ENCODE data around the gene ZNF491. TPM values are rescaled to one million over a fixed set of nuclear protein-coding genes. Genes with fewer than 3 reads are reported as not detected.
"Not testable (repeated sequence)": the region's sequence is repeated elsewhere in the genome, so short reads cannot be mapped to it uniquely, and the experiment has no call there.

ZNF491 gene
- total and polyA plus RNA-seq, 2 of the 4 experiments (the other 2 are of a cell fraction), result 1.5 to 3.6 TPM

DNA sequence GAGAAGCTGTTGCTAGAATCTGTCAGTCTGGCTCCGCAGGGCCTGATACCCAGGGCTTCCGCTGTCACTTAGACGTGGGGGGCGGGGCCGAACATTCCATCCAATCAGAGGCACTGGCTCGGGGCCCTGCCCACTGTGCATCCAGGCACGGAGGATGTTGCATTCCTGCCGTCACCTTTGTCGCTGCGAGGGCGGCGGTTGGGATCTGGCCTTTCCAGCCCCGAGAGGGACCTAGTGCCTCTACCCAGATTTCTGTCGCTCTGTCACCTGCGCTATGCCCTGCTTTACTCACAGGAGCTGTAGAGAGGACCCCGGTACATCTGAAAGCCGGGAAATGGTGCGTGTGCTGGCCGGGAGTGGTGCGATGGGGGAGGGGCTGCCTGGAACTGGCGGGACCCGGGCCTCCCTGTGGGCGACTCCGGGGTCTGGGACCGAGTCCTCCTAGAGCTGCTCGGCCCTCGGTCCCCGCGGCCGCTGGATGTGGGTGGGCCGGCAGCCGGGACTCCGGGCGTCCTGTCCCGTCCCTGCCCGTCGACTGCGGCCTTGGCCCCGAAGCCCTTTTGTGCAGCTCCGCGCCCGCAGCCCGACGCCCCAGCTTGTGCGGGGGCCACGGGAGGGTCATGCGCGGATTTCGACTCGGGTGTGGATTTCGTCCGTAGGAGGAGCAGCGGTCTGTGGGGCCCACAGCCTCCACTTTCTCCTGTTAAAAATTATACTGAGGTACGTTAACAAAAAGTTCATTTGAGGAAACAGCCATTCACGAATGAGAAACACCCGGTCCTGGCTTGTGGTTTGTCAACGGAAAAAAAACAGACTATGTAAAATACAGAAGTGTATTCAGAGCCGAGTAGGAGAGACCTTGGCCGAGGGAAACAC lies 50.5 kb downstream of the ZNF491 start, which contains the start of gene ZNF439:
TSS of gene ZNF439 (plus strand) at position 133 of the 876 bp plus-strand sequence. CDS start at position 275, 142 bp downstream.
- dilution Hi-C loops (cut with HindIII; ENCODE audit: low sequenced_read_pairs, unreplicated experiment), result no loop called here
- intact Hi-C loops (cut with micrococcal nuclease), result no loop called here
- H2AK5ac ChIP-seq (ENCODE audit: low read depth, low read length), result peak within 1 kb of the TSS; percentile 65; the same call in 1 of the 2 replicates
- H2BK15ac ChIP-seq (ENCODE audit: low read depth, low read length), result no peak within 1 kb of the TSS
- H2BK5ac ChIP-seq (ENCODE audit: low read depth, low read length, poor library complexity, severe bottlenecking), result peak within 1 kb of the TSS; percentile 53
- peak within 1 kb of the TSS; percentile 82 for H3K4me2 ChIP-seq (ENCODE audit: low read depth, low read length)
- peak within 1 kb of the TSS; percentile 98 for H2AFZ ChIP-seq (replicated peaks; ENCODE audit: low read length, poor library complexity)
- H3K9ac ChIP-seq (ENCODE audit: low read depth, low read length), result peak within 1 kb of the TSS; percentile 64
- 0 out of 2 replicates have a peak within 1 kb of the TSS, but pooled peaks have one; percentile 16 for H4K91ac ChIP-seq (ENCODE audit: insufficient read depth, low read depth, low read length)
- ATAC-seq (ENCODE audit: low read depth) (peak; percentile 99), DNase-seq (peak; percentile 71)
- peak within 1 kb of the TSS; percentile 73 for H3K27ac ChIP-seq (ENCODE audit: insufficient read depth, low read length)
- H2AK9ac ChIP-seq (replicated peaks; ENCODE audit: low read depth, low read length, poor library complexity), result peak within 1 kb of the TSS; percentile 96
- in situ Hi-C loops (cut with MboI; ENCODE audit: low sequenced_read_pairs), result no loop called here
- H4K5ac ChIP-seq (ENCODE audit: low read depth, low read length), result 0 out of 2 replicates have a peak within 1 kb of the TSS, but pooled peaks have one; percentile 31
- H3K36me3 ChIP-seq (ENCODE audit: control insufficient read depth, insufficient read depth, low read length), result peaks cover 3% of the 10 kb centered on the region
- ChIA-PET POLR2A (ENCODE audit: unreplicated experiment) (no interaction called here), CTCF (interaction anchor here (0.6 to 1.1 kb wide), 2 partner anchors 26 to 51 kb away, joined by 3 read pairs; no protein-coding TSS in a partner anchor)
- H3K18ac ChIP-seq (ENCODE audit: low read depth, low read length), result peak within 1 kb of the TSS; percentile 21; the same call in 1 of the 2 replicates
- peak; percentile 54; the same call in 1 of the 2 replicates for TF ChIP-seq MXI1 (IDR thresholded peaks at IDR 0.05; ENCODE audit: borderline replicate concordance, low read depth, low read length)
- TF ChIP-seq ELK1 (IDR thresholded peaks at IDR 0.05; ENCODE audit: borderline replicate concordance, low read depth, low read length), result no peak
- peaks cover 4% of the 10 kb centered on the region; the same call in 1 of the 2 replicates for H3K9me3 ChIP-seq (ENCODE audit: control insufficient read depth, insufficient read depth, low read length)
- H3K14ac ChIP-seq (replicated peaks; ENCODE audit: low read depth, low read length), result peak within 1 kb of the TSS; percentile 82; the same call in 1 of the 2 replicates
- peaks cover 19 to 33% of the 10 kb centered on the region in 2 experiments; a peak in 3 of 4 replicates for H3K79me1 ChIP-seq (ENCODE audit: low read depth in 1 of 2, low read length in 2 of 2)
- peak within 1 kb of the TSS; percentile 71; the same call in 1 of the 2 replicates for H3K4ac ChIP-seq (ENCODE audit: low read depth, low read length)
- peak within 1 kb of the TSS; percentile 58 to 75; a peak in 3 of 4 replicates for H4K8ac ChIP-seq (ENCODE audit: low read depth in 2 of 2, low read length in 2 of 2)
- peak within 1 kb of the TSS; percentile 25; the same call in 1 of the 2 replicates for H3K56ac ChIP-seq (ENCODE audit: extremely low read depth, insufficient read depth, low read length)
- peak within 1 kb of the TSS; percentile 87 for H3K23ac ChIP-seq (ENCODE audit: low read depth, low read length)
- no peaks in the 10 kb centered on the region for H3K9me1 ChIP-seq (ENCODE audit: insufficient read depth, low read length)
- WGBS, 2 experiments (ENCODE audit: extremely low coverage in 2 of 2, insufficient read length in 1 of 2), result 3% methylated on average over 21 of the region's 59 CpGs; no CpG with 5 or more reads in 1 of the 2 experiments
- H2BK120ac ChIP-seq (ENCODE audit: low read depth, low read length), result no peak within 1 kb of the TSS
- H3K4me1 ChIP-seq (ENCODE audit: control insufficient read depth, insufficient read depth, low read length), result no peaks in the 10 kb centered on the region
- H3K4me3 ChIP-seq (ENCODE audit: insufficient read depth, low read depth, low read length), result peak within 1 kb of the TSS; percentile 83
- no peak within 1 kb of the TSS for H2BK20ac ChIP-seq (ENCODE audit: low read depth, low read length)
- no TSS peak for BruUV-seq (replicated peaks)
- H3K27me3 ChIP-seq (ENCODE audit: control insufficient read depth, insufficient read depth, low read length), result no peaks in the 10 kb centered on the region
- no peaks in the 10 kb centered on the region for H4K20me1 ChIP-seq (ENCODE audit: insufficient read depth, low read length)

GRCh38 chr19:11850289-11850688 lies 52.0 kb downstream of the ZNF491 start:
- H3K23ac ChIP-seq (ENCODE audit: low read depth, low read length); H3K56ac ChIP-seq (ENCODE audit: extremely low read depth, insufficient read depth, low read length); intact Hi-C loops (cut with micrococcal nuclease); H3K18ac ChIP-seq (ENCODE audit: low read depth, low read length); H2AFZ ChIP-seq (replicated peaks; ENCODE audit: low read length, poor library complexity); CTCF ChIA-PET; H3K9ac ChIP-seq (ENCODE audit: low read depth, low read length); dilution Hi-C loops (cut with HindIII; ENCODE audit: low sequenced_read_pairs, unreplicated experiment); H3K4ac ChIP-seq (ENCODE audit: low read depth, low read length); DNase-seq; in situ Hi-C loops (cut with MboI; ENCODE audit: low sequenced_read_pairs); H3K27me3 ChIP-seq (ENCODE audit: control insufficient read depth, insufficient read depth, low read length); H3K4me1 ChIP-seq (ENCODE audit: control insufficient read depth, insufficient read depth, low read length); H2AK5ac ChIP-seq (ENCODE audit: low read depth, low read length); H2BK120ac ChIP-seq (ENCODE audit: low read depth, low read length); H4K20me1 ChIP-seq (ENCODE audit: insufficient read depth, low read length); H3K9me3 ChIP-seq (ENCODE audit: control insufficient read depth, insufficient read depth, low read length); H2BK15ac ChIP-seq (ENCODE audit: low read depth, low read length); H3K36me3 ChIP-seq (ENCODE audit: control insufficient read depth, insufficient read depth, low read length); H3K4me2 ChIP-seq (ENCODE audit: low read depth, low read length); H2BK5ac ChIP-seq (ENCODE audit: low read depth, low read length, poor library complexity, severe bottlenecking); H3K9me1 ChIP-seq (ENCODE audit: insufficient read depth, low read length); H3K27ac ChIP-seq (ENCODE audit: insufficient read depth, low read length); H4K91ac ChIP-seq (ENCODE audit: insufficient read depth, low read depth, low read length); H4K5ac ChIP-seq (ENCODE audit: low read depth, low read length); H4K8ac ChIP-seq (ENCODE audit: low read depth in 2 of 2, low read length in 2 of 2); H3K14ac ChIP-seq (replicated peaks; ENCODE audit: low read depth, low read length); H2AK9ac ChIP-seq (replicated peaks; ENCODE audit: low read depth, low read length, poor library complexity); POLR2A ChIA-PET (ENCODE audit: unreplicated experiment); H2BK20ac ChIP-seq (ENCODE audit: low read depth, low read length); ATAC-seq (ENCODE audit: low read depth); H3K4me3 ChIP-seq (ENCODE audit: insufficient read depth, low read depth, low read length); BruUV-seq (replicated peaks): not testable (repeated sequence)
- H3K79me1 ChIP-seq (ENCODE audit: low read depth in 1 of 2, low read length in 2 of 2), result peaks cover 22 to 36% of the 10 kb centered on the region in 2 experiments
- no CpG with 5 or more reads among the region's 4 CpGs for WGBS, 2 experiments (ENCODE audit: extremely low coverage in 2 of 2, insufficient read length in 1 of 2)

Data from IMR-90 (cell line).